GM18498 (cell line): ENCODE data around the gene NWD2.

ENCODE experiments used
- ATAC-seq: cut with Tn5 transposase; IDR thresholded peaks from one replicate; pipeline ENCODE4 v1.9.1; 2021; ENCODE audit warnings: mild to moderate bottlenecking, moderate library complexity; ENCODE audit not compliant: unreplicated experiment

The NWD2 gene

DNA sequence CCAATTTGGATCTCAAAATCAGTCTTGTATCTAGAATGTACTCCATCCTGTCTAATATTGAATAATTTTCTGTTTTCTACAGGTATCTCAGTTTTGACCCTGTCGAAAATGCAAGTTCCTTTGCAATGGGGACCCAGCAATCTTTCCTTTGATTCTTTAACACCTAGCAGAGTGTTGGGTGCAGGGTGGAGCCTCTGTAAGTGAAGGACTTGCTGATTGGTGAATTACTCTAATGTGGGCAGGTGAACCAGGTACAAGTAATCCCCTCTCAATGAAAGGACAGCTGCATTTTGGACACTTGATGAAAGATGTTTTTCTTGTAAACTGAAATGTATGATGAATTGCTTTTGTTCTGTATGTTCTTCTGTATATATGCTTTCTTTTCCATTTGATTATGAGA lies 54.9 kb downstream of the NWD2 start:
- ATAC-seq: no peak

DNA sequence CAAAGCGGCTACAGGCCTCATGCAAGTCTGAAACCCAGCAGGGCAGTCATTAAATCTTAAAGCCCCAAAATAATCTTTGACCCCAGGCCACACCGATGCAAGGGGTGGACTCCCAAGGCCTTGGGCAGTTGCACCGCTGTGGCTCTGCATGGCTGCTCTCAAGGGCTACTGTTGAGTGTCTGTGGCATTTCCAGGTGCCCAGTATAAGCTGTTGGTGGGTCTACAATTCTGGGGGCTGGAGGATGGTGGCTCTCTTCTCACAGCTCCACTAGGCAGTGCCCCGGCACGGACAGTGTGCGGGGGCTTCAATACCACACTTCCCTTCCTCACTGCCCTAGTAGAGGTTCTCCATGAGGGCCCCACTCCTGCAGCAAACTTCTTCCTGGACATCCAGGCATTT lies 60.1 kb downstream of the NWD2 start:
- no peak for ATAC-seq

DNA sequence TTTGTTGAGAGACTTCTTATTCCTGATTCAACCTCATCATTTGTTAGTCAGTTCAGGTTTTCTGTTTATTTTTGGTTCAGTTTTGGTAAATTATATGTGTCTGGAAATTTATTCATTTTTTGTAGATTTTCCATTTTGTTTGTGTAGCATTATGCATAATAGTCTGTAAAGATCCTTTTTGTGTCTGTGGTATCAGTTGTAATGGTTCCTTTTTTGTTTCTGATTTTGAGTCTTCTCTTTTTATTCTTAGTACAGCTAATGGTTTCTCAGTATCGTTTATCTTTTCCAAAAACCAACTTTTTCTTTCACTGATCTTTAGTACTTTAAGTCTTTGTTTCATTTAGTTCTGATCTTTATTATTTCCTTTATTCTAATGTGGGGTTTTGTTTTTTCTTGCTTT lies 61.4 kb downstream of the NWD2 start:
- ATAC-seq: no peak

DNA sequence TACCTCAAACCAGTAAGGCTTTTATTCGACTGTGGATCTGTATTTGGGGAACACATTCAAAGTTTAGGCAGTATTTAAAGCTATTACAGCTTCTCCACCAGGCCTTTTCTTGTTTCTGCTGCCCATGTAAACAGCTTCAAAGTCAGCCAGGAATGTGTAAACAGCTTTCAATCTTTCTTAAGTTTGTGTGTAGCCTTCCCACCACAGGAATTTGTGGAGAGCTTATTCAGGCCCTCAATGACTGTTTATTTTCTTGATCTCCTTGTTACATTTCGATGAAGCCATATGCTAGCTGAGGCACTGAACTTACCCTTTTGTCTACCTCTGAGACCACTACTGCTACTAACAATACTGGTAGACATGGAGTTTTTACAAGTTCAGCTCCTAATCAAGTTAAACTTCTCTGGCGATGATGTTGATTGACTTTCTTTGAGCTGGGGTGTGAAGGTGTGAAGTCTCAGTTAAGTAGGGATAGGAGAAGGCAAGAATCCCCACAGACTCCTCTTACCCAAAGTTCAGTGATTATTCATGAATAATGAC lies 72.6 kb downstream of the NWD2 start:
- ATAC-seq: no peak

DNA sequence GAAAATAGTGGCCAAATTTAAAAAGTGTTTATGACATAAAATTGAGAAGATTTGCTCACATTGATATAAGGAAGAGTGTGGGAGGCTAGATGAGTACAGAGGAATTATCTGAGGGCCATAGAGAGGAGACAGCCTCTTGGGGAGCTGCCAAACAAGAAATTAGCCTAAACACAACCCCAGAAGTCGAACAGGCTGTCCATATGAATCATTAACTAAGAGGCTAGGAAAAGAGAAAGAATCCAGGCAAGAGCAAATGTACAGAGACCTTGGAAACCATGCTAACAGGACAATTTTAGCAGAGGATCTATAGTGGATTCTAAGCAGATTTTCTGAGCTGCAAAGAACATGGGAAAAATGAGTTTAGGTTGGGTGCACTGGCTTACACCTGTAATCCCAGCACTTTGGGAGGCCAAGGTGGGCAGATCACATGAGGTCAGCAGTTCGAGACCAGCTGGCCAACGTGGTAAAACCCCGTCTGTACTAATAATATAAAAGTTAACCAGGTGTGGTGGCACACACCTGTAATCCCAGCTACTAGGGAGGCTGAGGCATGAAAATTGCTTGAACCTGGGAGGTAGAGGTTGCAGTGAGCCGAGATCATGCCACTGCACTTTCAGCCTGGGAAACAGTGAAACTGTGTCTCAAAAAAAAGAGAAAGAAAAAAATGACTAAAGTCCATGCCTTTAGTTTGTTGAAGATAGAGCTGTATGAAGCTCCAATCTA lies 76.1 kb downstream of the NWD2 start:
- no peak for ATAC-seq

DNA sequence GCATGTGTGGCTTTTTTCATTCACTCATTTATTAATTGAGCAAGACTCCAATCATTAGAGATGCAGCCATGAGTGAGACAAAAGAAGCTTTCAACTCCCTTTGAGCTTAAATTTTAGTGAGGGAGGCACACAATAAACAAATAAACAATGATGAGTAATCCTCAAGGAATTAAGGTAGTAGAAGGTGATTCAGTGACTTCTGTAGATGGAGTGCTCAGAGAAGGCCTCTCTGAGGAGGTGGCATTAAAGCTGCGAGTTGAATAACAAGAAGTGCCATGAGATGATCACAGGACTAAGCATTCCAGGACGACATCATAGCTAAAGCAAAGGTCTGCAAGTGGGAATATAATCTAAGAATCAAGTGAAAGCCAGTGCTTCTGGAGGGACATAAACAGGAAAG lies 77.6 kb downstream of the NWD2 start:
- no peak for ATAC-seq

DNA sequence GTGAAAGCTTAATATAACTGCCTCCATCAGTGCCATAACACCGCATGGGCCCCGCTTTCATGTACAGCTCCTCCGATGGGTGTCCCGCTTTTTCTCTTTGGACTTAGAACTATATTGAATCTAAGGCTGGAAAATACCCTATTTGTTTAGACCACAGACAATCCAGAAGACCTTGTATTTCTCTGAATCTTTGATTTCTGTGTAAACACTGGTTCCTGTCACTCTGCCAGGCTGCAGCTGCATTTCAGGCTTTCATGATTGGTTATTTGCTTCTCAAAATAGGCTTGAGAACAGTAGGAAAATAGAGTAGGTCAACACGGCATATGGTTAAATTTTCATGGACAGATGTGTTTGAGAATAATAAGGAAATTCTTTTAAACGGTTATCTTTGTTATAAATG lies 80.0 kb downstream of the NWD2 start:
- no peak for ATAC-seq

DNA sequence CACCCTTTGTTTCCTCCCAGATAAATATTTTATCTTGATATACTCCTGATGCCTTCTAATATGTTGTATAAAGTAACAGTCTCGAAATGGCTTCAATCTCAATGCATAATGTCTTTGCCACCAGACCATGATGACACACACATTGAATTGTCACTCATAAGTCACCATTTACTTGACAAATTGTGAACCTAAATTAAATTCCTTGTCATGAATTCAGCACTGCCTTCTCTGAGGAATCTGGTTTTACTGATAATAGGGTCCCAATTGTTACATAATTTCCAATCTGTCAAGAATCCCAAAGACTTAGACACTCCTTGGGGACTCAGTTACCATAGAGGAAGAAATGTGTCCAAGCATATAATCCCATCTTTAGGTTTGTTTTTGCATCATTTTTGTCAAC lies 82.3 kb downstream of the NWD2 start:
- no peak for ATAC-seq

DNA sequence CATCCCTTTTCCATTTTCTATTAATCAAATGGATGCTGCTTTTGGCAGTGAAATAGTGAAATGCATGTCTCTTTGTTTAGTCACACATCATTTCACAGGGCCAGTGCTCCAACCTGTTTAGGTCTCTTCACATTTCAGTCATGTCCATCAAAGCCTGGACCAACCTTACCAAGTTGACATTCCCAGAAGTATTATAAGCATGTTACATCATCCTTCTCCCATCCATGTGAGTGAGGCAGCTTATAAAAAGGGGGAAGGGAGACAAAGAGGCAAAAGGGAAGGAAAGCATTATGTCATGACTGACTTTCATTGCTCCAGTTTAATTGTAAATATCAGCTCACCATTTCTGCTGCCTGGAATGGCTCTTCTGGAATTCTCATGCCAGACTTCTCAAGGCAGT lies 94.4 kb downstream of the NWD2 start:
- no peak for ATAC-seq

DNA sequence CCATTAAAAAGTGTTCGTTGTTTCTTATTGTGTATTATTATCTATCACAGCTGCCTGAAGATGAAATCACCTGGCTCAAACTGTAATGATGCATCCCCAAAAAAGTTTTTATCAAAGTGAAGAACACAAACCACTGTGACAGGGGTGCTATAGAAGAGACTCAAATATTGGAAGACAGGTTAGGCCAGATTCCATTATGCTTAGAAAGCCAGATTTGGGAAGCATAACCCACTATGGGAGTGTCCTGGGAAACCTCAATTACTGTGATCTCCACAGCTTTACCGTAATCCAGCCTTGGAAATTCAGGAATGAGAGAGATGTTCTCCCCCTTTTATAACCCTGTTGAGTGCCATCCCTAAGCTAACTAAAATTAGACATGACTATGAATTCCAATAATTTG lies 114.2 kb downstream of the NWD2 start:
- no peak for ATAC-seq

DNA sequence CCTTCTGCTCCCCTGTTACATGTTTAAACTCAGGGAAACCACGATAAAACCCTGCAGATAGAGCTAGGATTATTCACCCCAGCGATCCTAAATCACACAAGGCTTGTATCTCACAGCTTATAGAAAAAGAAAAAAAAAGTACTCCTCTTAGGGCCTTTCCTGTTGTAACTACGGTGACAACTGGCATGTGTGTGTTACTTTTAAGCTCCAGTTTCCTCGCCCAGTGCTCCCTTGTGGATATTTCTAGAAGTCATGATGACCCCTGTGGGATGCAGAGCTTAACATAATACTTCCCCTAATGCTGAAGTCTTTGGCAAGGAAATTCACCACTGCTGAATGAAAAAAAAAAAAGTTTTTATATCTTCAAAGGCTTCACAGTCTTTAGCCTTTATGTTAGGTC lies 114.7 kb downstream of the NWD2 start:
- ATAC-seq: no peak

DNA sequence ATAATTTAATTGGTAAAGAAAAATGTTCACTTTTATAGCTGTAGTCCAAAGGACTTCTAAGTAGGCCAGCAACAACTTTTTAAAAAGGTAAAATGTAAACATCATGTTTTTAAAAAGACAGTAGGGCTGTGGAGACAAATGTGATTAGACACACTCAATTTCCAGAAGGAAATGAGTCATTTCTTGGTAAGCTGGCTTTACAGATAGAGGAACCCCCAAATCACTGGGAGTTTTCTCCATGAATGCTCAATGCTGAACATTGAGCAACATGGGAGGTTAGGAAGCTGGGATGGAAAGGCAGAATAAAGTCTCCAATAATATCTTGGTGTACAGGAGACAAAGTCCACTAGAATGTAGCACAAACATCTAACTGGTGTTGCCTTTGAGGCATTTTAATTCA lies 121.3 kb downstream of the NWD2 start:
- ATAC-seq: no peak

DNA sequence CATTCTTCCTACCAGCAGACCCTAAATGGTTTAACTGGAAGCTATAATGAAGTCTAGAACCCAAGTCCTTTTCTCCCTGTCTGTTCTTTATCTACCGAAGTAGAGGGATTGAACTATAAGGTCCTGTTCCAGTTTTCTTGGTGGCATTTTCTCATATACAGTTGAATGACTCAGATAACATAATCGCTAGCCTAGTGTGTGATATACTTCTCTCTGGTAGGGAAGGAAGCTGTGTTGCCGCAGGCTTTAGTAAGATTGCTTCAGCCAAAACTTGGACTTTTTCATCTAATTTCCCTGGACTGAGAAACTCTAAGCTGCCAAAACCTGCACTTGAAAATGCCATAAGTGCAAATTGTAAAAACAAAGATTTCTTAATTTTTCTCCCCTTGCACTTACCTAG lies 123.4 kb downstream of the NWD2 start:
- no peak for ATAC-seq

DNA sequence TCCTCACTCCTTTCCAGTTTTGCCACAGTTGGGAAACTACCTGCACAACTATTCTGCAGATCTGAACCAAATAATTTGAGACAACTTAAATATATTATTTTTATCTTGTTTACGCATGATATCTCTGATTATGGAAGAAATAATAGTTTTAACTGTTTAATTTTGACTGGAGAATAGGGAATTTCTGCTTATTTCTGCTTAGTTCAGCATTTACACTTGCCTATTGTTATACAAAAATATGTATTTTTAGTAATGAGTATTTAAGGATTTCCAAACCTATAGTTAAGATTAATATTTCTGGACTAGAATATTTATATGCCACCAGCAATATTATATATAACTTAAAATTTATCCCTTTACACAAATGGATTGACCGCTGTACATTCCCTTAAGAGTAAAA lies 125.5 kb downstream of the NWD2 start:
- no peak for ATAC-seq

DNA sequence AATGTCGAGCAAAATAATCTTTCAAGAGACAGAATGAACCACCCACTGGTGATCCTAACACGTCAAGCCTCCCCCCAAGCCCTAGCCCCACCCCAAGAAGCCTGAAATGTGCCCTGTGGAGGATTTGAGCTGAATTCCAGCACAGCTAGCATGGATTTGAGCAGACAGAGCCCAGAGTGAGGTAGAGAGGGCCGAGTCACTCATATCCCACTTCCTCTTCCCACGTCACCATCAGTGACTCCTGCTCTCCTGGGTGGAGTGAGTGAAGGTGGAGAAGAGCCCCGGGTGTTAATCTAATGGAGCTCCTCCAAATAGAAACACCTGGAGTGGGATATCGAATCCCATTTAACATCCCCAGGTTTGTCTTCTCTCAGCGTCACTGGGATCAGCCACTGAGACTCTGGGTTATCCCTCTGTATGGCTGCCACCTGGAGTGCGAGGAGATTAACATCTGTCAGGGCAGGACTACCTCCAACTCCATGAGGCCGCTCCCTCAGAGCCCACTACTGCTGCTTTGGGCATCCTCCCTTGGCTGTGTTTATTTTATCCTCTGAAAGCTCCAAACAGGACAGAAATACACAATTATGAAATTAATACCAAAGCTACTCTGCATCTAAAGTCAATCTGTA lies 136.6 kb downstream of the NWD2 start:
- ATAC-seq: no peak

DNA sequence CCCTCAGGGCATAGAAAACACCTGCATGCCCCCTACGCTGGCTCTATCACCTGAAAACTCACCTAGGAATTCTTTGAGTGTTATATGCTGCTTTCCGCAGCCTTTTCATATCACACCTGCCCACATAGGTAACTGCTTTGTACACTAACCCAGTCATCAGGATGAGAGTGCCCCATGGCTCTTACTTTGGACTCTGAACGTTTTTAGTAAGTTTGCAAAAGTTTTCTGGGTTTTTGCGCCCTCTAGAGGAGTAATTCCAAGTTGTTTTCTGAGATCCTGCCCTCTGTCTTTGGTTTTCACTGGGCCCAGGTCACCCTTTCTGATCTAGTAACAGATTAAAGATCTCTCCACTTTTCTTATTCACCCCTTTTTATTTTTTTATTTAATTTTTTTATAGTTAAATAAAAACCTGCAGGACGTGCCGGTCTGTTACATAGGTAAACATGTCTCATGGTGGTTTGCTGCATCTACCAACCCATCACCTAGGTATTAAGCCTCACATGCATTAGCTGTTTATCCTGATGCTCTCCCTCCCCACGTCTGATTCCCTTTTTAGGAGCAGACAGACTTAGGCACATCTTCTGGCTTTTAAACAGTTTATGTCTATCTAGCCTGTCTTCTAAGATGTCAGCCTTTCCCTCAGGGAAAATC lies 139.2 kb downstream of the NWD2 start:
- ATAC-seq: peak; percentile 77

DNA sequence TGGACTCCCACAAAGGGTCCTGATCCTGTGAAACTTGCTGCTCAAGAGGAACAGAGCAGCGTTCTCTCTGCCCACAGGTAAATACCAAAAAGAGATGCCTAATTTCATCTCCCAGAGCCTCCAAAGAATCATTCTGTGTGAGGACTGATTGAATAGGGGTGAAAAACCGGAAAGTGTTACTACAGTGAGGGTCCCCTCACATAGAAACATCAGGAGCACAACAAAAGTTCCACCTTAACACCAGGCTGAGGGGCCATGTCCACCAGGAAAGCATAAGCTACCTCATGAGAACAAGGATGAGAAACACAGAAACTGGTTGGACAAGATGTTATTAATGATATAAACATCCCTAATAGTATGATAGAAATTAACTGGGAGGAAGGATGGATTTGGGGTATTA lies 140.9 kb downstream of the NWD2 start:
- ATAC-seq: no peak

DNA sequence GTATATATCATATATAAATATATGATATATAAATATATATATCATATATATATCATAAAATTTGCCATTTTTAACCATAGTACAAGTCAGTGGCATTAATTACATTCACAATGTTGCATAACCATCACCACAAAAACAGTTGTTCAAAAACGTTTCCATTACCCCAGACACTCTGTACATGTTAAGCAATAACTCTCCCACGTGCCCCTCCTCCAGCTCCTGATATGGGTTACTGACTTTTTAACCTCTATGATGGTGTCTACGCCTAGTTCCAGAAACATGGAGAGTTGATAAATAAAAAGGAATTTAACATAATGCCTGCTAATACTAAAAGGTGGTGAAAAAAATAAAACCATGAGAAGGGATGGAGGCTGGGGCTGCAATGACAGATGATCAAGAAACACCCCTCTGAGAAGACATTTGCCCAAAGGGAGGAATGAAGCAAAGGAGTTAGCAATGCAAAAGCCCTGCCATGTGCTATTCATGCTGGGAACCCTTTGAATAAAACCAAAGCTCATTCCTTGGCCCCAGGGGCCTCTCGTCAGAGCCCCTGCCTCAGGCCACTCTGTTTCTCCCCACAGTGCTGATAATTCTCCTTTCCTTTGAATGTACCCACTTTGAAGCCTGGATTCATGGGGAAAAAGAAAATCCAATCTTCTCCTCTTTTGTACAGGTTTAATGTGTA lies 144.3 kb downstream of the NWD2 start:
- no peak for ATAC-seq

DNA sequence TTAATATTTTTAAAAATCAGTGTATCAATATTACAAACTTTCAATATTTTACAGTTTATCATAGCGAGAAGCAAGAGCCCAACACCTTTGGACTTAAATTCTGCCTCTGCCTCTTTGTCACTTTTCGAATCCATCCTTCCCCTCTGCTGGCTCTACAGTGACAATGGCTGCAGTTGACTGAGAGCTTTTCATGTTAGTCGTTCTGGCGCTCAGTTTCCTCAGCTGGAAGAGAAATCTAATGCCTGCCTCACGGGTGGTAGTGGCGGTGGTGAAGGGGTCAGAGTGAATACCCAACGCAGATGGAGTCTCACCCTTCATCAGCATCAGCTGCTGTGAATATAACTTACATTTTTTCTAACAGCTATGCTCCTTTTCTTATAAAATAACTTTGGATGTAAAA lies 144.8 kb downstream of the NWD2 start:
- no peak for ATAC-seq

DNA sequence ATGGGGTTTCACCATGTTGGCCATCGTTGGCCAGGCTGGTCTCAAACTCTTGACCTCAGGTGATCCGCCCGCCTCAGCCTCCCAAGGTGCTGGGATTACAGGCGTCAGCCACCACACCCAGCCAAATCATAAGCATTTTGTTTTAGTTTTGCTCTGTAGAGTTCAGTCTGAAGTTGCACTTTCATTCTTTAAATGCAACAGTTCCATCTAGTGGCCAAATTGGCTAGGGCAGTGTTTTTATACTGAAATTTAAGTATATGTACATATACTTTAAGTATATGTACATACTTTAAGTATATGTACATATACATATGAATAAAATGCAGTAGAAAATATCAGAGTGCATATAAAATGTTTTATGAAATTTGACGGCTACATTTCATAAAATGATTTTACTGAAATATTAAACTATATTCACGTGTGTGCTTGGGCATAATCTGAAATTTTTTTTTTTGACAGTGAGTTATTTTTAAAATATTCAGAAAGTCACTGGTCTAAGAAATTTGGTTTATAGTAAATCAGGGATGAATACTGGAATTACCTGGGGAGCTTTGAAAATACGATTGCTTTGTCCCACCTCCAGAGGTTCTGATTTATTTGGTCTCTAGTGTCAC lies 145.5 kb downstream of the NWD2 start:
- peak; percentile 77 for ATAC-seq
